HS-5 (cell line): Measurements from ENCODE around the gene MPP3.
"Not testable (repeated sequence)": the region's sequence is repeated elsewhere in the genome, so short reads cannot be mapped to it uniquely, and the experiment has no call there.

Experiments used
- DNase-seq: peaks from one replicate; pipeline ENCODE4 v3.0.0-alpha.2; 2012; ENCODE audit warnings: low read depth

Gene MPP3

DNA sequence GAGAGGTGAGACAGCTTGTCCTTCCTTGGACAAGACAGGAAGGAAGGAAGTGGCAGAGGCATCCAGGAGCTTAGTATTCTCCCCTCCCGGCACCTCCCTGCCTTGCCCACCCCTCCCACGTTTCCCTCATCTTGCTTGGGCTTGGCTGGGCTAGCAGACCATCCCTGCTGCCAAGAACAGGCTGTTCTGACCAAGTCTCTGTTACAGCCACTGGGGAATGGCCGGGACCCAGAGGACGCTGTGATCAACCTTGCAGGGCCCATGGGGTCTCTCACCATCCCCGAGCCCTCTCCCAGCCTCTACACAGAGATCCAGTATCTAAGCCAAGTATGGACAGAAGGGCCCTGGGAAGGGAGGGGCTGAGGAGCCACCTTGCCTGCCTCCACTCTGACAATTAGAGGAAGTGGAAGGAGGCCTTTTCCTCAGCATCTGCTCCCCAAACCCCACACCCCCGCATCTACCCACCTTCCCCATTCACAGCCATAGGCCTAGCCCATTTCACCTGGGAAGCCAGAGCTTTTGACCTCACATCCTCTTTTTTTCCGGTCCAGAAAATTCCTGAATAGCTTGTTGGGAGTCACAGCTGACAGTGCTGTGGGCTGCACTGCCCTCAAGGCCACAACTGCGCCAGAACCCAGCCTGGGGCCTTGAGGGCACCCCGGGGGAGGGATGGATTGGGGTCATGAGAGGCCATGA lies 28.1 kb upstream of the MPP3 start:
- no peak for DNase-seq

DNA sequence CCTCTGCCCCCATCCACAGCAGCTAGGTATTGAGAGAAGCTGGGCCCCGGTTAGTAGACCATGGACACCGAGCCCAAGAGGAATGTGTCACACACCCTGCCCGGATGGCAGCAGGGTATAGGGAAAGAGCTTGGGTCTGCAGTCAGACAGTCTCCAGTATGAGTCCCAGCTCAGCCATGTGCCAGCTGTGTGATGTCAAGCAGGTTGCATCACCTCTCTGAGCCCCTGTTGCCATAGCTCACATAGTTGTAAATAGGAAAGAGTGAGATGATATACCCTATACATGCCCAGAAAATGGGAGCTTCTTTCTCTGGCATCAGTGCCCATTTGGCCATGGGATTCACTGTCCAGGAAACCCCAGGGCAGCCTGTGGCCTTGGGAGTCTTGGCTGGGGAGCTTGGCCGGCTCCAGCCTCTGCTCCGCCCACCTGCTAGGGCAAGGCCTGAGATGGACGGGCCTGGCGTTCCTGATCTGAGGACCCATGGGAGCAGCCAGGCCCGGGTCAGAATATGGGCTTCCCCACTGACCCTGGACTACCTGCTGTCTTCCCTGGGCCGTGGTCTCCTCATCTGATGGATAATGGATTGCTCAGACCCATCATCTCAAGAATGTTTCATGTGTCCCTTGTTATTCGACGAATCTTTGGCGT lies 27.3 kb upstream of the MPP3 start:
- DNase-seq, result no peak

- DNase-seq, result no peak
Observed at GRCh38 chr17:43857957-43858600, 25.1 kb upstream of the MPP3 start.

- no peak for DNase-seq
Observed at GRCh38 chr17:43857141-43857540, 24.2 kb upstream of the MPP3 start.

DNA sequence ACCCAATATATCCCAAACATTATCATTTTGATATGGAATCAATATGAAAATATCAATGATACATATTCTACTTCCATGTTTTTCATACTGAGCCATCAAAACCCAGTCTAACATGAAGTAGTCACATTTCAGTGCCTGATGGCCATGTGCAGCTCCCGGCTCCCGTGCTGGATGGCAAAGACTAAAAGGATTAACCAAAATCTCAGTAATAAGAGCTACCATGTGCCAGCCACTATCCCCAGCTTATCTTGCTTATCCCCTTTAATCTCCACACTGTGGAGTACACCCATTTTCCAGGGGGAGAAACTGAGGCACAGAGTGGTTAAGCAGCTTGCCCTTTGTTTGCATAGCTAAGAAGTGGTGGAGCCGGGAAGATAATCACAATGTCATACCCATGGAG lies 23.2 kb upstream of the MPP3 start:
- no peak for DNase-seq

DNA sequence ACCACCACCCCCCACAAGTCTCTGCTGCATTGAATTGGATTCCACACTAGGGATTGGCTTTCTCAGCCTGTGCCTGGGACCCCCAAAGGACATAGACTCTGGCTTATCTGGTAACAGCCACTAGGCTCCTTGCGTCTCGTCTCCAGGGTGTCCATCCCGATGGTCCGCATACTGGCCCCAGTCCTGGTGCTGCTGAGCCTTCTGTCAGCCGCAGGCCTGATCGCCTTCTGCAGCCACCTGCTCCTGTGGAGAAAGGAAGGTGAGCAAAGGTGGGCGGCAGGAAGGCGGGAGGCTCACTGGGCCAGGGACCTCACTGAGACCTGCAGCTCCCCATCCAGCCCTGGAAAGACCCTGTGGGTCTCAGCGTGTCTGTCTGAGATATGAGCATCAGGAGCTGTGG lies 22.1 kb upstream of the MPP3 start:
- DNase-seq, result no peak

DNA sequence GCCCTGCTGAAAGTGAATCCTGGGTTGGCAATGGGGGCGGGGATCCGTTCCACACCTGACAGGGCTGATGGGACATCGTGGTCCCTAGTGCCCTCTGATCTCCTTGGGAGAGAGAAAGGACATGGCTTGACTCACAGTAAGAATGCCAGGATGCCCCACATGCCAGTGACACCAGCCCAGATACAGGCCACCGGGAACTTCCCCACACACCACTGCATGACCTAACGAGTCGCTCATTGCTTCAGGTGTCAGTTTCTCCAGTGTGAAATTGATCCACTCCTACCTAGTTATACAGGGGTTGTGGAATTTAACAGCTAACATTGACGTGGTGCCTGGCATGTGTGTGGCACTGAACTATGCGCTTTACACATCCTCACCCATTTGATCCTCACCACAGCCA lies 21.6 kb upstream of the MPP3 start:
- DNase-seq, result no peak

GRCh38 chr17:43853546-43853945 lies 20.6 kb upstream of the MPP3 start:
- no peak for DNase-seq

- DNase-seq, result no peak
Observed at GRCh38 chr17:43852571-43852970, 19.6 kb upstream of the MPP3 start.

- no peak for DNase-seq
Observed at GRCh38 chr17:43849116-43849515, 16.2 kb upstream of the MPP3 start.

- DNase-seq, result no peak
Observed at GRCh38 chr17:43848601-43849000, 15.7 kb upstream of the MPP3 start.

GRCh38 chr17:43846963-43847371 lies 14.0 kb upstream of the MPP3 start, which contains the start of gene CD300LG:
TSS of gene CD300LG (plus strand) at chr17:43847176. CDS start at chr17:43847217, 41 bp downstream.
- DNase-seq, result no peak

- peak; percentile 8 for DNase-seq
Observed at GRCh38 chr17:43846221-43846712, 13.3 kb upstream of the MPP3 start.

- DNase-seq, result no peak
Observed at GRCh38 chr17:43845766-43846165, 12.8 kb upstream of the MPP3 start.

GRCh38 chr17:43844241-43844640 lies 11.3 kb upstream of the MPP3 start:
- DNase-seq, result no peak

- no peak for DNase-seq
Observed at GRCh38 chr17:43842975-43843325, 10.0 kb upstream of the MPP3 start.

DNA sequence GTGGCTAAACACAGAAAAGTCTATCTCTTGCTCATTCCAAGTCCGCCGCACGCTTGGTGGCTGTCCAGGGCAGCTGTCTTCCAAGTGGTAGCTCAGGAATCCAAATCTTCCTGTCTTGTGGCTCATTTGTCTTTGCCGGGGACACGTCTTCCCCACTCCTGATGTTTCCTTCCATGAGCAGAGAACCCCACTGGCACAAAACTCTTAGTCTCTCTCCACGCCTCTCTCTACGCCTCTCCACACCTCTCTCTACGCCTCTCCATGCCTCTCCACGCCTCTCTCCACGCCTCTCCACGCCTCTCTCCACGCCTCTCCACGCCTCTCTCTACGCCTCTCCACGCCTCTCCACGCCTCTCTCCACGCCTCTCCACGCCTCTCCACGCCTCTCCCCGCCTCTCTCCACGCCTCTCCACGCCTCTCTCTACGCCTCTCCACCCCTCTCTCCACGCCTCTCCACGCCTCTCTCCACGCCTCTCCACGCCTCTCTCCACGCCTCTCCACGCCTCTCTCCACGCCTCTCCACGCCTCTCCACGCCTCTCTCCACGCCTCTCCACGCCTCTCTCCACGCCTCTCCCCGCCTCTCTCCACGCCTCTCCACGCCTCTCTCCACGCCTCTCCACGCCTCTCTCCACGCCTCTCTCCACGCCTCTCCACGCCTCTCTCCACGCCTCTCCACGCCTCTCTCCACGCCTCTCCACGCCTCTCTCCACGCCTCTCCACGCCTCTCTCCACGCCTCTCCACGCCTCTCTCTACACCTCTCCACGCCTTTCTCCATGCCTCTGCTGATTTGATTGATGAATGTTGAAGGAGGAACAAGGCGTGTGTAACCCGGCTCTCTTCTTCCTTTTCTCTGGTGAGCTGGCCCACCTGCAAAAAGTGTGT lies 9.4 kb upstream of the MPP3 start:
- DNase-seq, result not testable (repeated sequence)

GRCh38 chr17:43841282-43841681 lies 8.3 kb upstream of the MPP3 start:
- no peak for DNase-seq

- DNase-seq, result no peak
Observed at GRCh38 chr17:43840814-43841213, 7.9 kb upstream of the MPP3 start.

DNA sequence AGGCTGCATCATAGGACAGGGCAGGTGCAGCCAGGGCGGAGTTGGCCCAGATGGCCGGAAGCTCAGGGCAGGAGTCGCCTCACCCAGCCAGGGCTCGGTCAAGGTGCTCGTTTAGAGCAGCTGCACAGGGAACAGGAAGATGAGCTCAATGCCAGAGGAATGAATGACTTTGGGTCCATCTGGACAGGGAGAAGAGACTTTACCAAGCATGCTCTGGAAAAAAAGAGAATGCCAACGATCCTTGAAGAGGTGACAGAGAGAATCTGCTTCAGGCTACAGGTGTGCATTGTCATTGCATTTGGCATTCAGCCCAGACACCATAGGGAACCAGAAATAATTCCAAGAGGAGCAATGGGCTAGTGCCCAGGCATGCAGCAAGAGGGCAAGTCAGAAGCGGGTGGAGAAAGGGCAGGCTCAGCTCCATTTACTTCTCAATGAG lies 6.7 kb upstream of the MPP3 start:
- no peak for DNase-seq

GRCh38 chr17:43834106-43834505 lies 1.2 kb upstream of the MPP3 start:
- DNase-seq, result no peak
